HT-29 (cell line): Measurements from ENCODE around the gene GALNT13. TPM values are rescaled to one million over a fixed set of nuclear protein-coding genes. Genes with fewer than 3 reads are reported as not detected.

Source experiments
- DNase-seq: peaks from one replicate; pipeline ENCODE4 v3.0.0-alpha.2; 2015; ENCODE audit warnings: low spot score
- total RNA-seq: library from RNA; depleted of rRNA; stranded (reverse); fragments of >200 nt; shearing (Covaris generic); gene quantifications from 2 replicates; pipeline ENCODE4 v1.2.3, GENCODE V29; 2014; rRNA removed

The GALNT13 gene
- total RNA-seq, result not detected in 2 replicates

DNA sequence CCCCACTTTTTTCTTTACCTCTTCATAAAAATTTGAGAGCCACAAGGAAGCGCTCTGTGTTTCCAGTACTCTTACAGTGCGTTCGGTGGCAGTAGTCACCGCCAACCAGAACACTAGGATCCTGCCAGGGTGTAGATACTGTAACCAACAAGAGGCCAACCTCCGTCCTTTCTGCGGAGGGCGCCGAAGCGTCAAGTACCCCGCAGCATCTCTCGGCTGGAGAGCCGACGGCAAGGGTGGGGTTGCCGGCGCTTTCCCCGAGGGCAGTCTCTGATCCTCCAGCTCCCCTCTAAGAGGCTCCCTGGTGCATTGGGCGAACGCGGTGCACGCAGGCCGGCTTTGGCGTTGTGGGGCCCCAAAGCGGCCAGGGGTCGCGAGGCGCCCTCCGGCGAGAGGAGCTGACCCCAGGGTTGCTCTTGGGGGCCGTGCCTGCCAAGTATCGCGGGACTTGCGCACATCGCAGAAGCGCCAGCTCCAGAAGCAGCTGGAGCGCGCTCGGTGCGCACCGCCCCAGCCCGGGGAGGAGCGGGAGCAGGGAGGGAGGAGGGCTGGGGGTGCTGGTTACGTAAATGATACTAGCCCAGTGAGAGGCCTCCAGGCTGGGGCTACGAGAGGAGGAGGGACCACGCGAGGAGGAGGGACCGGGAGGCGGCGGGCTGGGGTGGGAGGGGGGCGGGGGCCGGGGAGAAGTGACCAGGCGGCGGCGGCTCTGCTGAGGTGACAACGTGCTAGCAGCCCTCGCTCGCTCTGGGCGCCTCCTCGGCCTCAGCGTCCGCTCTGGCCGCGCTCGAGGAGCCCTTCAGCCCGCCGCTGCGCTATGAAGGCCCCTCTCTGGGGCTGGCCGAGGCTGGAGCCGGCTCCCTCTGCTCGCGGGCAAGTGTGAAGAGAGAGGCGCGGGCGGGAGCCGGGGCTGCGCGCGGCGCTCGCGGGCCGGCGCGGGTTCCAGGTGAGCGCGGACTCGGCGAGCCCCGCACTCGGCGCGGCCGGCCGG is at the start of gene GALNT13:
Gene GALNT13, plus strand, starts transcription at position 692 of the 991 bp plus-strand sequence.
- no peak for DNase-seq

GRCh38 chr2:153823880-153824279 is 47.8 kb upstream of the GALNT13 start:
- DNase-seq, result no peak

DNA sequence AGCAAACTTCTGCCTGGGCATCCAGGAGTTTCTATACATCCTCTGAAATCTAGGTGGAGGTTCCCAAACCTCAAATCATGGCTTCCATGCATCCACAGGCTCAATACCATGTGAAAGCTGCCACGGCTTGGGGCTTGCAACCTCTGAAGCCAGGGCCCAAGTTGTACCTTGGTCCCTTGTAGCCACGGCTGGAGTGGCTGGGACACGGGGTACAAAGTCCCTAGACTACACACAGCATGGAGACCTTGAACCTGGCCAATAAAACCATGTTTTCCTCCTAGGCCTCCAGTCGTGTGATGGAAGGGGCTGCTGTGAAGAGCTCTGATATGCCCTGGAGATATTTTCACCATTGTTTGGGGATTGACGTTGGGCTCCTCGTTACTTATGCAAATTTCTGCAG is 43.4 kb upstream of the GALNT13 start:
- DNase-seq, result no peak

DNA sequence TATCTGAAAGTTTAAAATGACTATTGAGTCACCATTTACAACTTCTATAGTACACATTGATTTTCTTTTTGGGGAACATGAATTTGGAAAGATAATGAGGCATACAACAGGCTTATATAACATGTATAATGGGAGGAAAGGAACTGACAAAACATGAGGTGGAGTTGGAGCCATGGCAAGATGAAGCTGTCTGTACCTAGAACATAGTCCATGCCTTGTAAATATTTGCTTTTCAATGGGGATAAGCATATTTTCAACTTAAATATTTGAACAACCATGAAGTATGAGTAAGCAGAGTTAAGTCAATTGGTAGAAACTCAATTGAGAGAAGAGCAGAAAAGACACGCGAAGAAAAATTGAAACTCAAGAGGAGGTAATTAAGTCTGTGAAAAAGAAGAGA is 37.1 kb upstream of the GALNT13 start:
- DNase-seq, result no peak

DNA sequence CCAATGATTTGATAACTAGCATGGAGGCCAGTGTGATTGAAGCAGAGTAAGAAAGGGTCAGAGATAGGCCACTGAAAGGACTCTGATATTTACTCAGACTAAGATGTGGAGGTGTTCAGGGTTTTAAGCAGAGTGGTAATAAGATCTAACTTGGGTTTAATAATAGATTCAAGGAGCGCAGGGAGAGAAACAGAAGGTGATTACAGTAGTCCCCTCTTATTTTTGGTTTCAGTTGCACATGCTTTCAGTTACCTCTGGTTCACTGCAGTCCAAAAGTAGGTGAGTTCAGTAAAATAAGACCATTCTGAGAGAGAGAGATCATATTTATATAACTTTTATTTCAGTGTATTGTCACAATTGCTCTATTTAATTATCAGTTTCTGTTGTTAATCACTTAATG is 13.5 kb upstream of the GALNT13 start:
- DNase-seq, result no peak

DNA sequence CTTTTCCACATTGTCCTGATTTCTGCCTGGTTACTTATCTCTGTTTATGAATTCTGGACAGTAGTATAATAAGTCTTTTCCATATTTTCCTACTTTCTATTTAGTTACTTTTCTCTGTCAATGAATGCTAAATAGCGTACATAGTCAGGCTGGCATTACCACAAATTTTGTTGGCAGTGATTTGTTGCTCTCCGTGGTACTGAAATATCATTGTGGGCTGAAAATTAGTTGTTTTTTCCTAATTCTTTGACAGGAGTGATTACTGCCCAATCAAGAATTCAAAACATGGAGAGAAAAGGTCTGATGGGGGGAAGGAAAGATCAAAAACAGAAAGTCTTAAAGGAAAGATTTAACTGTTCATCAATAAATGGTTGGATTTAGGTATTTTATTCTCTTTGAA is 7.7 kb upstream of the GALNT13 start:
- DNase-seq, result no peak

DNA sequence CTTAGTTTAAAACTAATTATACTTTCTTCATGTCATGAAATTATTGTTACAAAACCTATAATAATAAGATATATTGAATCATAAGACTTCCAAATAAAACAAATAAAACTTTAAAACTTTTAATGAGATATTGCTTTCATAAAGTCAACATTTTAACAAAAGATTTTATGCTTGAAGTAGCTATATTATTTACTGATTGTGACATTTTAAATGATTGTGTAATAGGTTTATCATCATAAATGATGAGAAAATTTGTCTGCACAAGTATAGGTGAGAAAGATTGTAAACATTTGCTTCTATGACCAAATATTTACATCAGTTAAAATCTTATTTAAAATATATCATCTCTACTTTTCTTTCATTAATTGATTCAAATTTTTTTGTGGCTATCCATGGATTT is 5.1 kb upstream of the GALNT13 start:
- DNase-seq, result no peak

- no peak for DNase-seq
Observed at GRCh38 chr2:153870308-153870707, 1.4 kb upstream of the GALNT13 start.

- no peak for DNase-seq
Observed at GRCh38 chr2:153872311-153873051, 759 bp downstream of the GALNT13 start.

GRCh38 chr2:153873052-153874048 is 1.6 kb downstream of the GALNT13 start:
- no peak for DNase-seq

DNA sequence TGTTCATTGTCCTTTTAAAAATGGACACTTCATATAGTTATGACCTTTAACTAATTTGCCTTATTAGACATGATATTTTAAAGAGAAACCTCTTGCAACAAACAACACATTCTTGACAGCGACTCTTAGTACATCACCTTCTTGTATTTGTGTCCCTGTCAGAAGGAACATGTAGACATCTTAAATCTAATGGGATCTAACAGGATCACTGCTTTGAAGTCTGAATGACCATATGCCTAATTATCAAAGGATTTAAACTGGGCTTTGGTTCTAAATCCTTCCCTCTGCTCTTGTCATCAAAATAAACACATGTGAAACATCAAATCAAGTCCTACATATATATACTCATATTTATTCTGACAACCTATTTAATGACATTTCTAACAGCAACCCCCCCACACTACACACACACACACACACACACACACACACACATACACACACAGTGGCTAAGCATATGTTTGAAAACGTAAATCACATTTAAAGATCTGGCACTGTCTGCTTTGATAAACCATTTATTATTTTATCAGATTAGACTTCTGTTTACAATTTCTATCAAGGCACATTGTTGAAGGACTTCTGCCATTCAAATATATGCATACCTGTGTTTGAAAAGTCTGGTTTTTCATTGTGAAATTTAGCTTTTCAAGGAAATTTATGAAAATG is 4.2 kb downstream of the GALNT13 start:
- DNase-seq, result no peak

GRCh38 chr2:153880926-153881325 is 9.2 kb downstream of the GALNT13 start:
- DNase-seq, result no peak

DNA sequence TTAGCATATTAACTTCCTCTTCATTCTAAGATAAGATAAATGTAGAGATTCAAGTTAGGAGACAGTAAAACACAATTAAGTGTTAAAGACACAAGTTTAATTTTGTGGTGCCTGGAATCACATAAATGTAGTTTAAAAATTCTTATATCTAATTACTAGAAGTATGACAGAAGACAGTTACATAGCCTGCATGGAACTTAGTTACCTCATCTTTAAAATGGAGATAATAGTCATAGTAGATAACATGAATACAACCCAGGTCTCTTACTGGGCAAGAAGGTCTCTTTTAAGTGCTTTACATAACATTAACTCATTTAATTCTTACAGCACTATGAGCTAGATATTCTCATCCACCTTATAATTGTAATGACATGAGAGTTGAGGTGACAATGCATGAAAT is 15.1 kb downstream of the GALNT13 start:
- DNase-seq, result no peak

- no peak for DNase-seq
Observed at GRCh38 chr2:153890576-153890975, 18.9 kb downstream of the GALNT13 start.

- DNase-seq, result no peak
Observed at GRCh38 chr2:153891051-153891450, 19.3 kb downstream of the GALNT13 start.

DNA sequence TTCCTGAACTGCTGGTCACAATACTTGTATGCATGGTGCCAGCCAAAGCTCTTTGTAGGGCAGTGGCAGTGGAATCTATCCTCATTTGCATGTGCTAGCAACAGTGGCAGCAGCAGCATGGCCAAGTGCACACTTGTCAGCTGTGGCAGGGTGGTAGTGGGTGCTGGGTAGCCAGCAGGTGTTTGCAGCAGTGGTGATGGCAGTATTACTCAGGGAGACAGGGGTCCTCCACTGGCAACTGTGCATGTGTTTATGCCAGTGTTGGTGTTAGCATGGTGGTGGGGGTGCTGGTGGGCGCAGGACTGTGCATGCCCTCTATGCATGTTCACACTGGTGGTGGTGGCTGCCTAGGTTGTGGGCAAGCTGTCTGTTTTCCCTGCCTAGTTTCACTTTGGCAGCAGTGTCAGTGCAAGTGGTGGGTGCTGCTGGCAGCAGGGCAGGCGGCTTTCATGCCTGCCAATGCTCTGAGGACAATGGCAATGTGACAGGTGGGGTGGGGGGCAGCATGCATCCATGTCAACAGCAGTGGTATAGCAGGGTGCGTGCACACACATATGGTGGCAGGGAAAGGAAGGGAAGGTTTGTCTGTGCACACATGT is 41.2 kb downstream of the GALNT13 start:
- no peak for DNase-seq

GRCh38 chr2:153917570-153917969 is 45.8 kb downstream of the GALNT13 start:
- no peak for DNase-seq

- no peak for DNase-seq
Observed at GRCh38 chr2:153935511-153935910, 63.8 kb downstream of the GALNT13 start.

- no peak for DNase-seq
Observed at GRCh38 chr2:153939124-153939796, 67.5 kb downstream of the GALNT13 start.

- DNase-seq, result no peak
Observed at GRCh38 chr2:153940511-153940910, 68.8 kb downstream of the GALNT13 start.
